GM23248 (cell line): ENCODE data around the gene SIK1.
"Not testable (repeated sequence)": the region's sequence is repeated elsewhere in the genome, so short reads cannot be mapped to it uniquely, and the experiment has no call there.

Experiments
- EZH2 ChIP-seq: fragments of 200-600 bp; sonication (generic); IDR thresholded peaks from 2 replicates; pipeline ENCODE4 v1.6.1; 2018; ENCODE audit warnings: antibody characterized with exemption, mild to moderate bottlenecking; ENCODE audit not compliant: insufficient read depth, poor library complexity, severe bottlenecking
- EZH2phosphoT487 ChIP-seq: fragments of 200-600 bp; sonication (generic); IDR thresholded peaks from 2 replicates; pipeline ENCODE4 v1.6.1; 2018; ENCODE audit warnings: antibody characterized with exemption, moderate library complexity, mild to moderate bottlenecking, low read depth; ENCODE audit not compliant: insufficient read depth

DNA sequence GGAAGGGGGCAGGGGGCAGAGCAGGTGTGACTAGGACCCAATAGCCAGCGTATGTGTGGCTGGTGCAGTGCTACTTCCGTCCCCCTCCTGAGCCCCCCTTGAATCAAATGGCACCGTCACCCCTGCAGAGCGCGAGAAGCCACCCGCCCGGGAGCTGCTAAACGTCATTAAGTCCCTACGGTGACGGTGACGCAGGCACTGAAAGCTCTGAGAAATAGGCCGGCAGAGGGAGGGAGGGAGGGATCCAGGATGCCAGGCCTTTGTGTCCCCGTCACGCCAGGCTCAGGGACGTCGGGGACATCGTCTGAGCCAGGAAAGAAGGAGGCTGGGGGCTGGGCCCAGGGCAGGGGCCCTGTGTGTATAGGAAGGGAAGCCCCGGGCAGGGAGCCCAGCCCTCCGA lies 43.6 kb downstream of the SIK1 start:
- not testable (repeated sequence) for TF ChIP-seq EZH2phosphoT487, EZH2
